Activated T-helper 2 cell treated with anti-CD3 and anti-CD28 coated beads, Interferon-gamma antibody, Interleukin-2, Interleukin-4, amounts not matched to agents 10 μg/mL and 5 μg/mL and 100 μg/mL, durations not matched to agents 14 hours and 24 hours and 36 hours (primary cell): ENCODE results near the gene ZNF335. TPM values are rescaled to one million over a fixed set of nuclear protein-coding genes. Genes with fewer than 3 reads are reported as not detected.
A peak's percentile ranks its signal among the peaks of the same experiment; 100 is the strongest.

Source experiments
- DNase-seq: peaks from one replicate; pipeline ENCODE4 v3.0.0; 2021; ENCODE audit warnings: low spot score
- H3K27ac Mint-ChIP-seq: one replicate; pipeline ENCODE4 v1.8.0; 2021; ENCODE audit warnings: mixed read lengths
- H3K27me3 Mint-ChIP-seq: one replicate; pipeline ENCODE4 v1.8.0; 2021; ENCODE audit warnings: low read depth, mixed read lengths
- H3K36me3 Mint-ChIP-seq: one replicate; pipeline ENCODE4 v1.8.0; 2021; ENCODE audit warnings: low read depth, mixed read lengths
- H3K4me1 Mint-ChIP-seq: one replicate; pipeline ENCODE4 v1.8.0; 2021; ENCODE audit warnings: low read depth, mixed read lengths
- H3K4me3 Mint-ChIP-seq: one replicate; pipeline ENCODE4 v1.8.0; 2021; ENCODE audit warnings: low read depth, mild to moderate bottlenecking, moderate library complexity, mixed read lengths
- H3K9me3 Mint-ChIP-seq: one replicate; pipeline ENCODE4 v1.8.0; 2021; ENCODE audit warnings: mixed read lengths
- intact Hi-C: fragments of 100-400 bp; cut with micrococcal nuclease; formaldehyde crosslinking; loops from one replicate; pipeline ENCODE4 v1.15.1; 2023
- total RNA-seq: library from RNA; stranded (reverse); gene quantifications from 2 replicates; pipeline ENCODE4 v1.2.3, GENCODE V29; 2022

ZNF335 gene
- total RNA-seq, 1 donor from 2014 or later: 35.7 TPM

DNA sequence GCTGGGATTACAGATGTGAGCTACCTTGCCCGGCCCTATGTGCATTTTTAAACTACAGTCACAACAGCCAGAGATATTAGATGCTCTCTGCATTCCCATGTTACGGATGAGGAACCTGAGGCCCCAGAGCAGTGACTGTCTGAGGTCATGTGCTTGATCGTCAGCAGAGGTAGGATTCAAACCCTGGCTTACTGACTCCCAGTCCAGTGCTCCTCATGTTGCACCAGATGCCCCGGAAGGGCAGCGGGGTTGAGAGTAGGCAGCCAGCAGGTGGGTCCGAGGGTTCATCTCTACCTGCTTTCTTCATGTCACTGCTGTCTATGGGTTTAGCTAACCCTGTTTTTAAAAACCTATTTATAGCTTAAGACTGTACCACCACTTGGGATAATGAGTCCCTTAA, 9.3 kb upstream of the ZNF335 start:
- H3K4me1 Mint-ChIP-seq: peaks cover 6% of the 10 kb centered on the region
- H3K9me3 Mint-ChIP-seq: no peaks in the 10 kb centered on the region
- no peak for DNase-seq
- H3K27ac Mint-ChIP-seq: no peak overlapping the region
- intact Hi-C loops: no loop called here
- peaks cover 19% of the 10 kb centered on the region for H3K27me3 Mint-ChIP-seq
- no peaks in the 10 kb centered on the region for H3K36me3 Mint-ChIP-seq
- H3K4me3 Mint-ChIP-seq: no peak overlapping the region

DNA sequence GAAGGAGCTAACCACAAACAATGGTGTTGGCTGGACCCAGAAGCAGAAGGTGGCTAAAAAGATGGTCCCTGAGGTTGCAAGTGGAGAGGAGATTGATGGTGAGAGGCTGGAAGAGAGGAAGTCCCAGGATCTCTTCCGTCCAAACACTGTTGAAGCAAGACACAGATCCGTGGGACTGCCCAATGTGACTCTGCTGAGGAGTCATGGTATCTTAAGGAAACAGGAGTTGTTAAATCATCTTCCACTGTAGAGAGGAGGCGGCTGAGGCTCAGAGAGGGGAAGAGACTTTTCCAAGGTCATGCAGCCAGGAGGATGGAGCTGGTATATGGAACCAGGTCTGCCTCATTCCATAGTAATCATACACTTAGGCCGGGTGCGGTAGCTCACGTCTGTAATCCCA, 4.1 kb upstream of the ZNF335 start:
- intact Hi-C loops: loop anchor here (10.0 kb wide), 1 partner anchor 81 kb away; the partner anchor contains the start of genes CTSA and NEURL2
- Mint-ChIP-seq H3K27me3 (peaks cover 21% of the 10 kb centered on the region), H3K4me3 (no peak overlapping the region), H3K27ac (no peak overlapping the region), H3K4me1 (peaks cover 3% of the 10 kb centered on the region), H3K36me3 (peaks cover 3% of the 10 kb centered on the region), H3K9me3 (no peaks in the 10 kb centered on the region)
- no peak for DNase-seq

GRCh38 chr20:45975686-45976085, 3.7 kb upstream of the ZNF335 start:
- H3K4me1 Mint-ChIP-seq: peaks cover 3% of the 10 kb centered on the region
- peaks cover 3% of the 10 kb centered on the region for H3K36me3 Mint-ChIP-seq
- H3K27me3 Mint-ChIP-seq: peaks cover 21% of the 10 kb centered on the region
- no peak overlapping the region for H3K4me3 Mint-ChIP-seq
- intact Hi-C loops: loop anchor here (10.0 kb wide), 1 partner anchor 81 kb away; the partner anchor contains the start of genes CTSA and NEURL2
- no peak overlapping the region for H3K27ac Mint-ChIP-seq
- no peaks in the 10 kb centered on the region for H3K9me3 Mint-ChIP-seq
- no peak for DNase-seq

DNA sequence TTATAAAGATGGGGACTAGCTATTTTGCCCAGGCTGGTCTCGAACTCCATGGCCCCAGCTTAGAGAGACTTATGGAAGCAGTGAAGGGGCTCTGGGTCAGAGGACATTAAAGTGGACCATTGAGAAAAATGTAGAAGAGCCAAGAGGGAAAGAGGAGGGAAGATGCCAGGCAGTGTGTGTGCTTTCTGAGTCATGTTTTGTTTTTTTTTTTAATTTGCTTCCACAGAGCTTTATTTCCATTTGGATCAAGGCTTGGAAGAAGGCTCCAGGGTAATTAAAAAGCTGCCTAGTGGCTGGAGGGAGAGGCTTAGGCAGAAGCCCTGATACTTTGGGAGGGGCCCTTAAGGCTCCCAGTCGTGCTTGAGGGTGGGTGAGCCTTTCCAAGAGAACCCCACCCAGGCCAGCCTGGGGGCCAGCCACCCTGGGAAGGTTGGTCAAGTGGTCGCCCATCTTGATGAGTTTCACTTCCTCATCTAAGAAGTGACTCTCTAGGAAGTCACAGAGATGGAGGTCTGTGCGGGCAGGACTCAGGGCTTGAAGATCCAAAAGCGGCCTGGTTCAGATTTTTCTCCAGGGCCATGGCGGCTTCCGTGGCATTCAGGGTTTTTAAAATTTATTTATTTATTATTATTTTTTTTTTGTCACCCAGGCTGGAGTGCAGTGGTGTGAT, 3.0 kb upstream of the ZNF335 start:
- Mint-ChIP-seq H3K4me3 (no peak overlapping the region), H3K36me3 (peaks cover 7% of the 10 kb centered on the region), H3K9me3 (no peaks in the 10 kb centered on the region), H3K4me1 (peaks cover 8% of the 10 kb centered on the region), H3K27ac (no peak overlapping the region), H3K27me3 (peaks cover 21% of the 10 kb centered on the region)
- no peak for DNase-seq
- intact Hi-C loops: loop anchor here (5.0 to 10.0 kb wide), 2 partner anchors 37 to 80 kb away; partner anchors contain the start of genes CTSA and NEURL2

DNA sequence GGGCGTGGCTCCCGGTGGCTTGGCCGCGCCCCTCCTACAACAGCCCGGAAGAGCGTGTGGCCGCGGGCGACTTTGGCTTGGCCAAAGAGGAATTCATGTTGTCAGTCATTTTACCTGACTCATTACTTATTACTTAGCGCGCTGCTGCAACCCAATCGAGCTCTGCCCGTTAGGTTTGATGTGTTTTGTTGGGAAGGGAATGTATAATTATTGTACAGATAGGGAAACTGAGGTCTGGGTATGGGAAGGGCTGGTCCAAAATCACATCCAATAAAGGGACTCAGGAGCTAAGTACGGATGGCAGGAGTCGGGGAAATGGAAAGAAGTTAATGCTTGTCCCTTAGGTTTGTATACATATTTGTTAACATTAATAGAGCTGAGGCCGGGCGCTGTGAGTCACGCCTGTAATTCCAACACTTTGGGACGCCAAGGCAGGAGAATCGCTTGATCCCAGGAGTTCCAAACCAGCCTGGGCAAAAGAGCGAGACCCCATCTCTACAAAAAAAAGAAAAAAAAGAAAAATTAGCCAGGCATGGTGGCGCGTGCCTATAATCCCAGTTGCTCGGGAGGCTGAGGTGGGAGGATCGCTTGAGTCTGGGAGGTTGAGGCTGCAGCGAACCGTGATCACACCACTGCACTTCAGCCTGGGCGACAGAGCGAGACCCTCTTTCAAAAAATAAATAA, 639 bp upstream of the ZNF335 start:
- Mint-ChIP-seq H3K27me3 (peaks cover 9% of the 10 kb centered on the region), H3K4me1 (peaks cover 10% of the 10 kb centered on the region), H3K9me3 (no peaks in the 10 kb centered on the region), H3K36me3 (peaks cover 18% of the 10 kb centered on the region), H3K27ac (peak overlapping the region; percentile 99), H3K4me3 (peak overlapping the region; percentile 85)
- no peak for DNase-seq
- intact Hi-C loops: loop anchor here (1.0 to 10.0 kb wide), 6 partner anchors 37 to 160 kb away; partner anchors contain the start of genes ACOT8, CTSA, NEURL2 and UBE2C

- intact Hi-C loops: loop anchor here (5.0 to 10.0 kb wide), 2 partner anchors 41 to 77 kb away; partner anchors contain the start of genes CTSA and NEURL2
- peaks cover 28% of the 10 kb centered on the region for H3K36me3 Mint-ChIP-seq
- DNase-seq: no peak
- peaks cover 10% of the 10 kb centered on the region for H3K4me1 Mint-ChIP-seq
- peak overlapping the region; percentile 85 for H3K4me3 Mint-ChIP-seq
- H3K27ac Mint-ChIP-seq: peak overlapping the region; percentile 99
- H3K9me3 Mint-ChIP-seq: no peaks in the 10 kb centered on the region
- peaks cover 5% of the 10 kb centered on the region for H3K27me3 Mint-ChIP-seq
Observed at GRCh38 chr20:45971425-45971674, 653 bp downstream of the ZNF335 start.

- intact Hi-C loops: loop anchor here (5.0 to 10.0 kb wide), 2 partner anchors 41 to 76 kb away; partner anchors contain the start of genes CTSA and NEURL2
- DNase-seq: no peak
- H3K4me3 Mint-ChIP-seq: peak overlapping the region; percentile 85
- H3K27me3 Mint-ChIP-seq: peaks cover under 1% of the 10 kb centered on the region
- H3K4me1 Mint-ChIP-seq: peaks cover 10% of the 10 kb centered on the region
- peak overlapping the region; percentile 99 for H3K27ac Mint-ChIP-seq
- peaks cover 29% of the 10 kb centered on the region for H3K36me3 Mint-ChIP-seq
- no peaks in the 10 kb centered on the region for H3K9me3 Mint-ChIP-seq
Observed at GRCh38 chr20:45970646-45971424, 1.2 kb downstream of the ZNF335 start.

DNA sequence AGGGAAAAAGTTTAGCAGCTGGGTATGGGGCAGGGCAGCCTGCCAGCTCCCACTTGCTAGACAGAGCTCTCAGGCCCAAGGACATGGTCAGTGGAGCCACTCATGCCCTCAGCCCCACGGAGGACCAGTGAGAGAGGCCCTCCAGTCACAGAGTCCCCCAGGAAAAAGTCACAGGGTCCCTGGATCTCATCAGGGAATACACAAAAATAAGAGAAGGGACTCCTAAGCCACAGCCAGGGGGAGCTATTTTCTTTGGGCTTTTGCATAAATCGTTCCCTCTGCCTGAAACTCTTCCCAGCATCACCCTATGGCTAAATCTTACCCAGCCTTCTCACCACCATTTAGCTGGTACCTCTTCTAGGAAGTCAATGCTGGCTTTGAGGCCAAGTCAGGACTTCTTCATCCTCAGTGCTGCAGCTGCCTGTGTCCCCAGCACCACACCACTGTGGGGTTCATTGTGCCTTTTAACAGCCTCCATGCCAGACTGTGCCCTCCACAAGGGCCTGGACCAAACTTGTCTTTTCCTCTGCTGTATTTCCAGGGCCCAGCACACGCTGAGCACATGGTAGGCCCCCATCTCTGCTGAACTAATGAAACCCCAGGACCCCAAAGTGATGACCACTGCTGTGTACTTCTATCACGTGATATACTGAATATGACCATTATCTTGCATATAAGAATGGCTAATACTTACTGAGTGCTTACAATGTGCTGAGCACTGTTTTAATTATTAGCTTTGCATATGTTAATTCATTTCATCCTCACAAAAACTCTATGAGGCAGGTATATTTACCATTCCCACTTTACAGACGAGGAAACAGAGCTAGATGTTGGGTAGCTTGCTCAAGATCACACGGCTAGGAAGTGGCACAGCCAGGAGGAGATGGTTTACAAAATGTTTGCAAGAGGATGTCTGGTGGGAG, 2.0 kb downstream of the ZNF335 start:
- H3K9me3 Mint-ChIP-seq: no peaks in the 10 kb centered on the region
- H3K4me1 Mint-ChIP-seq: peaks cover 10% of the 10 kb centered on the region
- no peak for DNase-seq
- intact Hi-C loops: loop anchor here (5.0 to 10.0 kb wide), 2 partner anchors 42 to 75 kb away; partner anchors contain the start of genes CTSA and NEURL2
- H3K4me3 Mint-ChIP-seq: peak overlapping the region; percentile 85
- no peaks in the 10 kb centered on the region for H3K27me3 Mint-ChIP-seq
- H3K36me3 Mint-ChIP-seq: peaks cover 37% of the 10 kb centered on the region
- peak overlapping the region; percentile 51 for H3K27ac Mint-ChIP-seq

GRCh38 chr20:45968801-45969711, 2.9 kb downstream of the ZNF335 start:
- Mint-ChIP-seq H3K4me3 (no peak overlapping the region), H3K27me3 (no peaks in the 10 kb centered on the region), H3K9me3 (no peaks in the 10 kb centered on the region), H3K4me1 (peaks cover 10% of the 10 kb centered on the region), H3K27ac (no peak overlapping the region), H3K36me3 (peaks cover 40% of the 10 kb centered on the region)
- intact Hi-C loops: no loop called here
- no peak for DNase-seq

DNA sequence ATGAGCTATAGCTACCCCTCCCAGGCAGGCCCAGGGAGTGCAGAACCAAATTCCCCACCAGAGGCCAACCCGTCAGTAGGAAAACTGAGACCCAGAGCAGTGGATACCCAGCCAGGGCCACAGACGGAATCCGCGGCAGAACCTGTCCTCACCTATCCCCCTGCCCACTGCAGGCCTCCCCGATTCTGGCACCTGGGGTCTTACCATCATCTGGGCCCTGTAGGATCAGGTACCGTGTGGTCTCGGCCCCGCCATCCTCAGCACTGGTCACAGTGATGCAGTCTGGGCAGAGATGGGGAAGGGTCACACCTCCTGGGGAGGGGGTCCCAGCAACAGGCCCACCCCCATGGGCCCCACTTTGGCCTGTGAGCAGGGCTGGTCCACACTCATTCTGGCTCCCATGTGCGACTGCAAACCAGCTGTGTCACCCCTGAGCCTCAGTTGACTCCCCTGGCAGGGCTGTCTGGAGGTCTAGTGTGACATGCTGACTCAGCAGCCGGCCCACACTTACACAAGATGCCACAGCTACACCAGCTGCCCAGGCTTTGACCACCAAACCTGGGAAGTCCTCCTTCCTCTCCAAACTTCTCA, 3.8 kb downstream of the ZNF335 start:
- intact Hi-C loops: no loop called here
- Mint-ChIP-seq H3K36me3 (peaks cover 47% of the 10 kb centered on the region), H3K27ac (no peak overlapping the region), H3K4me1 (peaks cover 10% of the 10 kb centered on the region), H3K27me3 (no peaks in the 10 kb centered on the region), H3K4me3 (no peak overlapping the region), H3K9me3 (no peaks in the 10 kb centered on the region)
- DNase-seq: no peak

GRCh38 chr20:45967551-45968080, 4.4 kb downstream of the ZNF335 start:
- intact Hi-C loops: no loop called here
- H3K36me3 Mint-ChIP-seq: peaks cover 52% of the 10 kb centered on the region
- H3K27me3 Mint-ChIP-seq: no peaks in the 10 kb centered on the region
- no peak overlapping the region for H3K27ac Mint-ChIP-seq
- DNase-seq: no peak
- H3K4me1 Mint-ChIP-seq: peaks cover 10% of the 10 kb centered on the region
- no peak overlapping the region for H3K4me3 Mint-ChIP-seq
- no peaks in the 10 kb centered on the region for H3K9me3 Mint-ChIP-seq
